AML-193 (cell line): ENCODE results near the gene PABPC3.

ENCODE experiments used
- DNase-seq, 2 experiments: peaks; one replicate each; lab custom pipeline; 2025; lab: John Stamatoyannopoulos, UW

The PABPC3 gene

DNA sequence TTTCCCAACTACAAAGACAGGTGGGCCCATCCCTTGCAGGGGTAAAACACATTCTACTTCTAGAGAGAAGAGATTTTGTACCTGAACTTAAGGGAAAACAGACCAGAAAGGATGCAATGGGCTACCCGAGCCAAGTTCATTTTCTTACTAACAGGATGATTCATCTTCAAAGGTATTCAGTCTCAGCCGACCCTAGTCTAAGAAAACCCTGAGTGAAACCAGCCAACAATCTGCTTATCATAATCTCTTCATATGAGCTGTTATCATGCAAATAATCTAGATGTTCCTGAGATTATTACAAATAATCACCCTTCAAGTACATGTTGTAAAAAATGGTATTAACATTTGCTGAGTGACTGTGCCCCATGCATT lies 15.6 kb downstream of the PABPC3 start:
- DNase-seq = no peak

DNA sequence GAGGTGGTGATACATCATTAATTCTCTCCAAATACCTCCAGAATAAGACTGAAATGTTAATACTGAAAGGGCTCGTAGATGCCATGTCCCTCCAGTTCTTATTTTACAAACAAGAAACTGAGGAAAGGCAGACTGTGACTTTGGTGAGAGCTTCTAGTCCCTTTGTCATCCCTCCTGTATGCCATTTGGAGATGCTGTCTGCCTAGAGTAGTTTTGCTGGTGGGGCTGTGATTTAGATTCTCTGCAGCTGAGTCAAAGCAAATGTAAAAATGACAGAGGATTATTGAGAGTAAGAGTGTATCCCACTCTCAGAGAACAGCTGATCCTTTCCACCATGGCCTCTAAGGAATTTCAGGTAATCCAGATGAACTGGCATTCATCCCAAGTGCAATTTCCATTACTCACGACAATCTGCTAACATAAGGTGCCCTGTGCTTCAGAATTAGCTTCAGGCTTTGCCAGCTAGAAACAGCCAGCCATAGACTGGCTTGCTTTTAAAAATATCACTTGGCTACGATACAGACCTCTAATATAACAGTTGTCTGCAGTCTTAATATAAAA lies 16.8 kb downstream of the PABPC3 start:
- no peak for DNase-seq

DNA sequence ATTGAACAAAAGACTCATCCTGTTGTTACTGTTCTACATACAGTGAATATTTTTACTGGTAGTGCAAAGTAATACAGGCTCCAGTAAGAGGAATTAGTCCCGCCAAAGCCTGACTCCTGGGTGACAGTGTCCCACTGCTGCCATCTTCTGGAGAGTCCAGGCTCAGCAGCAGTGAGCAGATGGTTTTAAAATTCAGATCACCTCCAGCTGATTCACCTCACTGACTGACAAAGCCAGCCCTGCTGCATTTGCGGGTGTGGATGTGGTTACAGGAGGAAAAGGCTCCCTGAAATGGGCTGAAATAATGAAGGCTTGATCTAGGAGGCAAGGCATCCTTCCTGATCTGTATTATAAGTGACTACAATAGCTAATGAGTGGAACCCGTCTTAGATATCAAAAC lies 18.3 kb downstream of the PABPC3 start:
- peak; percentile 64 to 79 for DNase-seq

DNA sequence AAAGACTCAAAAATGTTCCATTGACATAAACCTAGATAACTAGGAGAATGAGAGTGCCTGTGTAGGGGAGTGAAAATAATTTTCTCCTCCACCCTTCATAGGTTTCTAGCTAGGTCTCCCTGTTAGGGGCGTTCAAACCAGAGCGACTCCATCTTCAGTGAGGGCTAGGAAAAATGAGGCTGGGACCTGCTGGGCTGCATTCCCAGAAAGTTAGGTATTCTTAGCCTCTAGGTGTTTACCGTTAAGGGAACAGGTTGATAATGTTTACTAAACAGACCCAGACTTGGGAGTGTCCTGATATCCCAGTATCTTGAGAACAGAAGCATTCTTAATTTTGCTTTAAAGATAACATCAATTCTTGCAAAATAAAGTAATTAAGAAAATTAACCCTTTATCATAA lies 20.1 kb downstream of the PABPC3 start:
- no peak for DNase-seq

DNA sequence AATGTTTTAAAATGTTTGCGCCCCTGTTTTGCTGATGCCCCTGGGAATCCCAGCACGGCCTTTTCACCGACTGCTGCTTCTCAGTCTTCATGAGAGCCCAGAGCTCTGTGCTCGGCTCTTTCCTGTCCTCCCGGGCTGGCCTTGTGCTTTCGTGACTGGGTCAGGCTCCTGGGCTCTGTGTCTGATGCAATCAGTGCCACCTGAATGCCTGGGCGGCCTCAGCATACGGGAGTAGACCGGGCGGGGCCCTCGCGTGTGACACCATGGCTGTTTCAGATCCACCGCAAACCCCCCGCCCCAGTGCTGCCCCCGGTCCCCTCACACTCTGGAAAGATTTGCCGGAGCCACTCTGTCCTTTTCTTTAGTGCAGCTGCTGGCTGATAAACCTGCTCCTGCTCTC lies 21.4 kb downstream of the PABPC3 start:
- no peak for DNase-seq

DNA sequence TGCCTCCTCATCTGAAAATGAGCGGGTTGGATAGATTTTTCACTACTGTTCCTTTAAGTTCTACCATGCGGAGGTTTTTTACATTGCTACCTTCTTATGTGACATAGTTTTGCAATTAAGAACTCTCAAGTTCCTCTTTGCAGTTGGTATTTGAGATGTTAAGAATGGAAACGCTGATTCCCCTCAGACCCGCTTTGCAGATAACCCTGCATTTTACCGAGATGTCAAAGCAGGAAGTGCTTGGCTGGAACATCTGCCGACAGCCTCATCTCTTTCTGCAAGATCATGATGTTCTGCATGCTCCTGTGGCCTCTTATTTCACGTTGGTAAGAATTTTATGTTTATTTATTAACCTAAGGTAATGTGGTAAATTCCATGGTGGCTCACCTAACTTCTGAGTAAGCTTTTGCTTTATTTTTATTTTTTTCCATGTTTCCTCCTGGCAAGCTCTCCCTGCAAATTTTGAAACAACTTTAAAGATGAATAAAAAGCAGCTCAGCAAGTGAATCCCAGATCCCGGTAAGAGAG lies 22.5 kb downstream of the PABPC3 start:
- DNase-seq = peak; percentile 10 to 48

DNA sequence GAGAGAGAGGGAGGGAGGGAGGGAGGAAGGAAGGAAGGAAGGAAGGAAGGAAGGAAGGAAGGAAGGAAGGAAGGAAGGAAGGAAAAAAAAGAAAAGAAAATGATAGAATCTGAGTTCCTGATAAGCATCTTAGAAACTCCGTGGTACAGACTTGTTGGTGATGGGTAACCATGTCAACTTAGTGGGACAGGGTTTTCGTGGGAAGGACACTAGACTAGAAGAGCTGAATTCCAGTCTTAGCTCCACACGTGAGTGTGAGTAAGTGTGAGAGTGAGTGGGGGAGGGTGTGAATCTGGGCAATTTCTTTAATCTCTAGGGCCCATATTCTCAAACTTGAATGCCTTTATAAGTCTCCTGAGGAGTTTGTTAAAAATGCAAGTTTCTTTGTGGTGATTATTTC lies 35.0 kb downstream of the PABPC3 start:
- DNase-seq = no peak

DNA sequence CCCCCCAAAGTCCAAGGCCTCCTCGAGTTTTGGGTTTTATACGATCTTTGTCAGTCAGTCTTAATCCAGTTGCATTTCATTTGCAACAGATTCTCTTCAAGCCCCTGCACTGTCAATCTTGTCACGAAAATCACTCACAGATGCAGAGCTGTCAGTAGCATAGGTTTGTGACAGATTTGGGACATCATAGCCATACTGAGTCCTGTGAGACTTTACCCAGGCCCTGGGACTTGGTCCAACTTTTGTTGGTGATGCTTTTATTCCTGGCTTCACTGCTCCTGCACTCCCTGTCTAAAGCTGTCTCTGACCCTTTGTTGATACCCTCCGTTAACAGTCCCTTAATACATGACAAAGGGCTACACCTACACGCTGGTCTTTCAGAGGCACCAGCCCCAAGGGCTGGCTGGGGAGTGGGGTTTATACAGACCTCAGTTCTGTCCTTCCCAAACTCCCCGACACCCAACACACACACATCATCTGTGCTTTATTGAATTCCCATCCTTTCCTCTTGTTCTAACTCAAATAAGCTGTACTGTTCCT lies 36.0 kb downstream of the PABPC3 start:
- no peak for DNase-seq

DNA sequence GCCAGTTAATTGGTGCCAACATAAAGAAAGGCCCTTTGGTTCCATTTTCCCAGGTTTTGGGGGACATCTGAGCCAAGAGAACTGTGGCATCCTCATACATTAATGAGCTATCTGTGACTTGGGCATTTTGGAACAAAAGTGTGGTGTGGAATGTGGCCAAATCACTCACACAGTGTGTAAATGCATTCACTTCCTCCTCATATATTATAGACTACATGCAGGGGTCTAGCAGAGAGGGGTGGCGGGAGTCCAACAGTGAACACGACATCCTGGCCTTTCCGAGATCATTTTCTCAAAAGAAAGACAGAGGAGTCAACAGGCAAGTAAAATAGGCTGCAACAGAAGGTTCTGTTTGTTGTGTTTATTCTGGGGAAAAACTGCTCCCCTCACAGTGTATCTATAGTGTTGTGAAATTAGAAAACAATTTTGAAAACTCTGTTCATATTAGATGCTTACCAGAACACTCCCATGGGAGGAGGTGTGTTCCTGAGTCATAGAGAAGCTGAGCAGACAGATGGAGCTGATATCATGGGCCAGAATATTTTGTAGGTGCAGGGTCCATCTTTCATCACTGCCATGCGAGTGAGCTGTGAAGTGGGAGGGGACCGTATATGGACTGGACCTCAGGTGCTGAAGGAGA lies 36.9 kb downstream of the PABPC3 start:
- DNase-seq = no peak

DNA sequence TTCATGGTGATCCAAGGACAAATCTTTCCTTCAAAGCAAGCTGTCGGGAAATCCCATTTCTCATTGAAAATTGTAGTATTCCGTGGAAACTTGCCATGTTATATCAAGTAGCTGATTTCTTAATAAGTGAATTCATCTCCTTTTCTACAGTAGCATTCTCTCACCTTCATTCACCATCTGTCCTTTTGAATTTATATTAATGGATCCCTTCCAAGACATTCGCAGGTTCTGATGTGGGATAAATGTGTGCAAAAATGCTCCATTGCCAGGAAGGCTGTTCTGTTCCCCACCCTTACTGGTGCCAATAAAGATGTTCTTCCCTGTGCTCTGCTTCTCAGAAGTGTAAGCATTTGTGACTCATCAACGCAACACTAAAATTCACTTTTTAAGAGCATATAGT lies 40.0 kb downstream of the PABPC3 start:
- no peak for DNase-seq

DNA sequence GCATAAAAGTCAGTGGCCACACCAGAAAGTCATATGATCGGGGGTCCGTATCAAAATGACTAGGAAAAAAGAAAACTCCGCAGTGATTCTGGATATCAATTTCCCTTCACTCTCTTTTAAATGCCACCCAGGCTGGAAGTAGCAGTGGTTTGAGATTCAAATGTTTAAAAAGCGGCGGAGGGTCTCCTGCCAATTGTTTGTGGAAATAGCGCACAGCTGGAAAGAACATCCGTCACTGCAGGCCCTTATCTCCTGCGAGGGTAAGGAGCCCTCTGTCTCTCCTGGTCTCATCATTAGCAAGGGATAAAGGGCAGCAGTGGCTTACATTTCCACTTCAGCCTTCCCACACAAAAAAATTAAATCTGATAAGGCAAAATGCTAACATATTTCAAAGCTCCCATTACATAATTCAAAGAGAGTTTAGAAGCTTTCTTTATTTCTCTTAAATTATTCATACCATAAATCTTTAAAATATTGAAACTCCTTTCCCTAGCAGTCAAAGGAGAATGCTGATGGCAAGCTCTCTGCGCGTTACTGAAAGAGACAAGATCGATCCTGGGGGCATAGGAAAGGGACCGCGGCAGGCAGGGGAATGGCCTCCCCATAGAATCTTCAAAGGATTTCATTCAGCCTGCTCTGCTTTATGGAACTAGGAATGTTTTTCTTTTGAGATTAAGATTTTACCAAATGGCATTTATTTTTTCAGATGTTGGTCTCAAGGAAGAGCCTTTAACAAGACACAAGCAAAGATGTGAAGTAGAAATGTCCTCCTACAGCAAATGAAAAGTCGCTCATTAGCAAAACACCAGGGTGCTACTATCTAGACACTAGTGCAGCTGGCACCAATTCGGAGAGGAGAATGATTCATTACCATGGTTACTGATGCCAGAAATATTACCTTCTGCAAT lies 41.2 kb downstream of the PABPC3 start:
- no peak for DNase-seq

DNA sequence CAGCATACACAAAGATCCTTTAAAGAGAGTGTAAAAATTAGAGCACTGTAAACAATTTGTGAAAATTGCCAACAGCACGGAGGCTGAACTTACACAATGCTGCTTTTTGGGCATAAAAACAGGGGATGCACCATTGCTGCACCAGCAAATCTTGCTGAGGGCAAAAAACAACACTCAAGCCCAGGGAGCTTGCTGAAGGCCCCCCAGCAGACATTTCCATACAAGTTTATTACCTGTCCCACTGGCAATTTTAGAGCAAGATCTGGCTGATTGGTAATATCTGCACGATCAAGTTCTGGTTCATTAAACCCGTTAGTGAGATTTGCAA lies 41.8 kb downstream of the PABPC3 start:
- no peak for DNase-seq

DNA sequence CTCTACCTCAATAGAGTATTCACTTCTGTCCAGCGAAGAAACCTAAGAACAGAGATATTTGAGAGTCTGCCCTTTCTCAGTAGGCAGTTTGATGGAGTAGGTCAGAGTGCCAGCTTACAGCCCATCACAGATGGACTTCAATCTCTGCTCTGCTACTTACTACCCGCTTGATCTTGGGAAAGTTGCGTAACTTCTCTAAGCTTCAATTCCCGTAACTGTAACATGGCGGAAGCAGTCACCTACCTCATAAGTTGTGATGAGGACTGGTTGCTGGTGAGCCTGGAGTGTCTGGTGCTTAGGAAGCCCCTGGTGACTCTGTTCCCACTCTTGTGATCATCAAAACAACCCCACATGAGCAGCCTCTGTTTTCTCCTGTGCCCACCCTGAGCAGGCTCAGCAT lies 45.1 kb downstream of the PABPC3 start:
- no peak for DNase-seq

DNA sequence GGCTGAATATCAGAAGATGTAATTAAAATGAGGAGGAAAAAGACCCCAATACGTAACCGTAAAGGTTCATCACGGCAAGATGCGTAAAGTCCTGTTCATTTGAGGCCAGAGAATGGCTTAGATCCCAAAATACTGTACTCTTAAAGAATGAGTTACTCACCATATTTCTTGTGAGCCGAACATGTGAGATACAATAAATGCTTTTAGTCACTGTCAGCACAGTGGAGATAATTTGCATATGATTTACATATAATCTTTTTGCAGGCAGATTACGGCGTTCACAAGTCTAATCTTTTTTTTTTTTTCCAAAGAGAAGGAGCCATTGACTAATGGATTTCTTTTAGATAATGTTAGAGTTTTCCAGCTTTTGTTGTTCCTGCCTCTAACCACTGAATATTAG lies 47.8 kb downstream of the PABPC3 start:
- no peak for DNase-seq

DNA sequence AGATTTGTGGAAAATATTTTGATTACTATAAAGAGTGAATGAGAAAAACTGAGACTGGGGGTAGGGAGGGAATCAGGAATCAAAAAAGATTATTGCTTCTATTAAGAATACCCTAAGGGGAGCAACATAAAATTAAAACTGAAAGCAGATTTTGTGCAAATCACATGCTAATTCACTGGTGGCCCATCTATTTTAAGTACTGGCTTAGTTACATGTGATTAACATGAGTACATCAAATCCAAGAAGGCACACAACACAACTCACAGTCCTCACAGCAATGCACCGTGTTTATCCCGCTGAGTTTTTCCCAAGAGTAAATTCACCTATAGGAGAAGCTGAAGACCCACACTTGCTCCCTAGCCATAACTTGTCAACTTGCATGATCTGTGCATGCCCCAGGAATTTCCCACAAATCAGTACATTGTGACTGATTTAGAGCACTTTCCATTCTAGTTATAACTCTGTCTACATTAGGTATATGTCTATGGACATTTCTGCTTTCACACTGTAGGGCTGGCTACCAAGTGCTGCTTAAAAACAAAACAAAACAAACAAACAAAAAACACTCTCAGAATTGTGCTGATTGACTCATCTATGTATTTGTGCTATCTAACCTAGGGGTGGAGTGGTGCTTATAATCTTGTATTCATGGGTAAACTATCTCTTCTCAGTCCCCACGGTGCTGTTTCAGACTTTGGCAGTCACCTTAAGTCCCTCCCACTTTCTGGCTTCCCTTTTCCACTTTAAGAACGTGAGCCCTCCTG lies 51.9 kb downstream of the PABPC3 start:
- DNase-seq = no peak

DNA sequence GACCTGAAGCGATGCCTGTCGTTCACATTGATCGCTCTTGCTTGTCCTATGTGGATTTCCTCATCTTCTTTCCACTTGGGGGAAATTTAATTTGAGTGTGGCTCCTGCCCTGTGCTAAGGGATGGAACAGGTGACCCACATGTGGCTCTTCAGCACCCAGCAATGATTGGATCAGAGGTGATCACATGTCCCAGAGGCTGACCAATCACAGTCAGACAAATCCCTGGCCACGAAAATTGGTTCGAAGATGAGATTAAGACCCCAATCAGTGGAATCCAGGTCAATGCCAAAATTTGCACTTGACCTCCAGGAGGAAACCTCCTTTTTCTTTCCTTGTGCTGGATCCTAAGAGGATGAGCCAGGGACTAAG lies 52.5 kb downstream of the PABPC3 start:
- no peak for DNase-seq
